GM19328 (cell line): ENCODE data around the gene ULK3.

Source experiments
- ATAC-seq: cut with Tn5 transposase; IDR thresholded peaks from one replicate; pipeline ENCODE4 v1.9.1; 2021; ENCODE audit warnings: mild to moderate bottlenecking, moderate library complexity; ENCODE audit not compliant: unreplicated experiment

Gene ULK3

DNA sequence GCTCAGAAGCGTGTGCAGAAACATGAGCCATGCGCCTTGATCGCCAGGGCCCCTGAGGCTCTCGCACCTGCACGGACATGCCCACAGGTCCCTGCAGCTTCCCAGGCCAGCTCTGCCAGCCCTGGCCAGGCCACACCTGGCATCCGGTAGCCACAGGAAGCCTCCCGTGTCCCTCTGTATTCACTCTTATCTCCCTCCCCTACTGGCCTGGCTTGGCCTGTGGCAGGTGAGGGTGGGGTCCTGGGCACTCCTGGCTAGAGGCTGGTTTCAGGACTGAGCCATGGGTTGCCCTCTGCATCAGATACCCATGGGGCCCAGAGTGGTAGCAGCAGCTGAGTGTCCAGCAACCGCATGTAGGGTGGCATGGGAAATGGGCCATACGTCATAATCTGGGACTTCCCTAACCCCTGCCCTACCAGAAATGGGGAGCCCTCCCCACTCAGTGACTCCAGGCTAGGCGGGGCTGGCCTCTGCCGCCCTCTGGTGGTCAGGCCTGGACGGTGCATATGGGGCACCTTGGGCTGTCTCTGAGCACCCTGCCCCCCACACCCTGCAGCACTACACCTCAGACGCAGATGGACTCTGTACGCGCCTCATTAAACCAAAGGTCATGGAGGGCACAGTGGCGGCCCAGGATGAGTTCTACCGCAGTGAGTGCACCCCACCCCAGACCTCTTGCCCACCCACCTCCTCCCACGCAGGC lies 42.9 kb downstream of the ULK3 start:
- ATAC-seq: no peak

DNA sequence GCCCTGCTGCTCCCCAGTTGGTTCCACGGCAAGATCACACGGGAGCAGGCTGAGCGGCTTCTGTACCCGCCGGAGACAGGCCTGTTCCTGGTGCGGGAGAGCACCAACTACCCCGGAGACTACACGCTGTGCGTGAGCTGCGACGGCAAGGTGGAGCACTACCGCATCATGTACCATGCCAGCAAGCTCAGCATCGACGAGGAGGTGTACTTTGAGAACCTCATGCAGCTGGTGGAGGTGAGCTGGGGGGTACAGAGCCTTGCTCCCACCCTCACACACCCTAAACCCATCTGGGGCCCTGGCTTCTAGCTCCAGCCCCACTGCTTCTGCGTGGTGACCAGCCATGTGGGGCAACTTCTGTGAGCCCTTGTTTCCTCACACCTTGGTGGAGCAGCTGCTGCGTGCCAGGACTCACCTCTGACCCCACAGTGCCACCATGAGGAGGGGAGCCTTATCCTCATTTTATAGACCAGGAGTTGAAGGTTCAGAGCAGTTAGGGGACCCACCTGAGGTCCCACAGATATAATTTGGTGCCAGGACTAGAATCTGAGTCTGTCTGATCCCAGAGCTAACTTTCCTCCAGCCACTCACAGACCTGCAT lies 43.6 kb downstream of the ULK3 start:
- no peak for ATAC-seq

DNA sequence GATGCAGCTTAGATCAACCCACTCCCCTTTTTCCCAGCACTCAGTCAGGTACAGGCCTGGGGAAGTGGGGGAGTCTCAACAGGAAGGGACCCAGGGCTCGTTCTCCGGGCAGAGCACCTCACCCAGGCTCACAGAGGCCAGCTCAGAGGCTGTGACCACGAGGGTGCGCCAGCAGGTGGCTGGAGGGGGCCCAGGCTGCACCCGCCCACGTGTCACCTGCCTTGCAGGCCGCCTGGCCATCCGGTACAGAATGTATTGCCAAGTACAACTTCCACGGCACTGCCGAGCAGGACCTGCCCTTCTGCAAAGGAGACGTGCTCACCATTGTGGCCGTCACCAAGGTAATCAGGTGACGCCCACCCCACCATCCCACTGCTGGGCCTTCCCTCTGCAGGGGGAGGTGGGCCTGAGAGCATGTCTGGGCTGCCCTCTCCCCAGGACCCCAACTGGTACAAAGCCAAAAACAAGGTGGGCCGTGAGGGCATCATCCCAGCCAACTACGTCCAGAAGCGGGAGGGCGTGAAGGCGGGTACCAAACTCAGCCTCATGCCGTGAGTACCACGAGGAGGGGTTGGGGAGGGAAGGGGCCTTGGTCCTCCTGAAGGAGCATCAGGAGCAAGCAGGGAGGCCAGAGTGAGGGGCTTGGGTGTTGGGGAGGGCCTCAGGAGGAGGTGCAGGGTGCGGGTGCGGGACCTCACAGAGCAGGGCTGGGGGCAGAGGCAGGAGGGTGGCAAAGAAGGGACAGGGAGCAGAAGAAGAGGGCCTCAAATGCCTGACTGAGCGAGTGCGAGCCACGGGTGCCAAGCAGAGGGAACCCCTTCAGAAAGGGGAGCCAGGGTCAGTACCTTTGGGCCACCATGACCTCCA lies 44.3 kb downstream of the ULK3 start:
- ATAC-seq: no peak

DNA sequence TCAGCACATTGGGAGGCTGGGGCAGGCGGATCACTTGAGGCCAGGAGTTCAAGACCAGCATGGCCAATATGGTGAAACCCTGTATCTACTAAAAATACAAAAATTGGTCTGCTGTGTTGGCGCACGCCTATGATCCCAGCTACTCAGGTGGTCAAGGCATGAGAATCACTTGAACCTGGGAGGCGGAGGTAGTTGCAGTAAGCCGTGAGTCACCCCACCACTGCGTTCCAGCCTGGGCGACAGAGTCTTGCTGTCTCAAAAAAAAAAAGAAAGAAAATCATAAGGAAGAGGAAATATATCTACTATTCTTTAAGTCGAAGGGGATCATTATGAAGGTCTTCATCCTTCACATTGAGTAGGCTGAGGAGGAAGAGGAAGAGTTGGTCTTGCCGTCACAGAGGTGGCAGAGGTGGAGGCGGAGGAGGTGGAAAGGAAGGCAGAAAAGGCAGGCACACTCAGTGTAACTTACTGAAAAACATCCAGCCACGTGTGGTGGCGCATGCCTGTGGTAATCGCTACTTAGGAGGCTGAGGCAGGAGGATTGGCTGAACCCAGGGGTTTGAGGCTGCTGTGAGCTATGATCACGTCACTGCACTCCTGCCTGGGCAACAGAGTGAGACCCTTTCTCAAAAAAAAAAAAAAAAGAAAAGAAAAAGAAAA lies 46.9 kb downstream of the ULK3 start:
- no peak for ATAC-seq

DNA sequence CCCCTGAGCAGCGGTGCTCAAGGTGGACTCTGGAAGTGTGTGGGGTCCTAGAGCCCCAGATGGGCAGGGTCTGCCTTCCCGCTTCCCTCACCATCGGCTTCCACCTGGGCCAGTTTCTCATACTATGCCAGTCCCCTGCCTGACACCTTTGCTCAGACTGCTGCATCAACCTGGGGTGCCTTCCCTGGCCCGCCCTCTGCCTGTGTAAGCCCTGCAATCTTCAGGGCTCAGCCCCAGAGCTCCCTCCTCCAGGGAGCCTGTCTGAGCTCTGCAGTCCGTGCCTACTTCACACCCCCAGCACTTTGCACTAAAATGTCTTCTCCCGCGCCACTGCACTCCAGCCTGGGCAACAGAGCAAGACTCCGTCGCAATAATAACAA lies 48.0 kb downstream of the ULK3 start:
- ATAC-seq: no peak

DNA sequence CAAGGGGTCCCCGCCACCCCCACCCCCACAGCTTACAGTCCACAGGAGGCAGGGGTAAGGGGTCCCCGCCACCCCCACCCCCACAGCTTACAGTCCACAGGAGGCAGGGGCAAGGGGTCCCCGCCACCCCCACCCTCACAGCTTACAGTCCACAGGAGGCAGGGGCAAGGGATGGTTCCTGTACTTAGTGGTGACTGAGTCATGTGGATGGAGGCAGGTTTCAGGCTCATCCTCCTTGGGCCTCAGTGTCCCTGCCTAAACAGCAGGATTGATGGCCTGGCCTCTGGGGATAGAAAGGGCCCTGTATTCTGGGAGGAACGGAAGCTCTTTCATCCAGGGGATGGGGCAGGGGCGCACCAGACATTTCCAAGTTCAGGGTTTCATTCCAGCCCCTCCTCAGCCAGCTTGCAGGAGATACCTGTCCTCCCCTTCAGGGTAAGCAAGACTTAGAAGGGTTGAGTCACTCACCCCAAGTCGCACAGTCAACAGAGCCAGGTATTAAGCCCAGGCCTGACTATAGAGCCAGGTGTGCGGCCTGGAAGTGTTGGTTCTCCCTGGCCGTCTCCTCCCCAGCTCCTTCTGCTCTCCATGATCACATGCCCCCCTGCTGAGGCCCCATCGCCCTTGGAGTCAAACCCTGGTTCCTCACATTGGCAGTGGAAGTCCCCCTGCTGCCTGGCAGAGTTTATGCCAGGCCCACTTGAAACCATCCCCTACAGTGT lies 48.5 kb downstream of the ULK3 start:
- no peak for ATAC-seq

DNA sequence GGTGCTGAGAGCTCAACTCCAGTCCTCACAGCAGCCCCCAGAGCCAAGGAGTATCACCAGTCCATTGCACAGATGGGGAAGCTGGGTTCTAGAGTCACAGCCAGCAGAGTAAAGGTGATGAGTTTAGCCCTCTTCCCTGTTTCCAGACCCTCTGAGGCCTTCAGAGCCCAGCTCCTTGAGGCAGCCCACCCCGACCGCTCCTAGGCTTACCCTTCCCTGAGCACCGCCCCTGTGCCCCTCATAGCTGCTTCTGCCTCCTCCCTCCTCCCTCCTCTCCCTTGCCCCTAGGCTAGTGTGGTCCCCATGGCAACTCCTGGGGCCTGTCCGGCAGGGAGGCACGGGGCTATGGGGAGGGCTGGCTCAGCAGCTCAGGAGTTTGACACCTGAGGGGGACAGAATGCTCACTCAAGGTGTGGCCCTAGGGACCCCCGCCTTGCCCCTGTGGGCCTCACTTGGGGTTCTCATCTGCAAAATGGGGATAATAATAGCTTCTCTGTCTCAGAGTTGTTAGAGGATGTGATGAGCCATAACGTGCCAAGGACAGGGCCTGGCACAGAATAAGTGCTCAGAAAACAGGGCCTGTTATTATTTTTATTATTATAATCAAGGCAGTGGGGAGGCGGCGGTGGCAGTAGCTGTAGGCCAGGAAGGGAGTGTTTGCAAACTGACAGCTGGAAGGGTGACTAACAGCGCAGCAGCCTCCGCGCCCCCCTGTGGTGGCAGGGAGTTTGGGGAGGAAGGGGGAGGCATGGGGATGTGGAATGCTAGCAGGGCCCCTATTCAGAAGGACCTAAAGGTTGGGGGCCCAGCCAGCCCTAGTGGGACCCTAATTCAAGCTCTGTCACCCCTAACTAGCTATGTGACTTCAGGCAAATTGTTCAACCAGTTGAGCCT lies 49.6 kb downstream of the ULK3 start:
- no peak for ATAC-seq

DNA sequence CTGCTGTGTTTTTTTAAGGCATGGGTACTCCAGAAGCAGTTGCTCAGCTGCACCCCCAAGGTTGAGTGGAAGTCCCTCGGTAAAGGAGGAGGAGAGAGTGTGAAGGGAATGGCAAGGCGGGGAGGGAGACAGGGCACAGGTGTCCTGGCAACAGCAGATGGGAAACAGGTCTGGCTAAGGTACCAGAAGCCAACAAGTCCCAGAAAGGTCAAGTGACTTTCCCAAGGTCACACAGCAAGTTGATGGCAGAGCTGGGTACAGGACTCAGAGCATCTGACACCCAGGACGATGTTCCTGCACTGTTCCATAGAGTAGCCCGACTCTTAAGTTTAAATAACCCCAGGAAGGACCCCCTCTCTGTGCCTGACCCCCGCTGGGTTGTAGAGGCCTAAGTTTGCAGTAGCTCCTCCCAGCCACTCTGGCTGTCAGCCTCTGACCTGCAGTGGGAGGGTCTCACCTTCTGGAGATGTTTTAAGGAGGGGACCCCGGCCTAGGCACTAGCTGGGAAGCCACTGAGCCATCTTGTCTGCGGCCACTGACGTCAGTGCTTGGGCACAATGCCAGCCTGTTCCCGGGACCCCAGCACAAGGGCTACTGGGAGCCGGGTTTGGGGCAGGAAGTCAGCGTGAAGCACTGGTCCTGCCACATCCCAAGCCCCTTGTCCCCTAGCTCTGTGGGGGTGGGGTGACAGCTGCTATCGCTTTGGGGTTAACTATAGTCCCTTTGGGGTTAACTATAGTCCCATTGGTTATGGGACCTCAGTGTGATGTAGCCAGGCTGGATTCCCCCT lies 50.5 kb downstream of the ULK3 start:
- no peak for ATAC-seq

DNA sequence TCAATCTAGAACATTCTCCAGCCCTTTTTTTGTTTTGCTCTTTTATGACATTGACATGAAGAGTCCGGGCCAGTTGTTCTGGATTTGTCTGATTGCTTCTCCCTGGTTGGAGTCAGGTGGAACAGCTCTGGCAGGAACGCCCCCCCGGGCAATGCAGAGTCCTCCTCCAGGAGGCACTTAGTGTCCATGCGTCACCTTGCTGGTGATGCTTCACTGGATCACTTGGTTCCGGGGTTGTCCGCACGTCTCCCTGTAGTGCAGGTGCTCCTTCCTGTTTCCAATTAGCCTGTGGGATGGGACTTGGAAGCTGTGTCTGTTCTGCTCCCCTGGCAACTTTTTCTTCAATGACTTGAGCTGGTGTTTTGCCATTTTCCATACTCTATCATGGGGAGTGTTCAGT lies 51.3 kb downstream of the ULK3 start:
- no peak for ATAC-seq

DNA sequence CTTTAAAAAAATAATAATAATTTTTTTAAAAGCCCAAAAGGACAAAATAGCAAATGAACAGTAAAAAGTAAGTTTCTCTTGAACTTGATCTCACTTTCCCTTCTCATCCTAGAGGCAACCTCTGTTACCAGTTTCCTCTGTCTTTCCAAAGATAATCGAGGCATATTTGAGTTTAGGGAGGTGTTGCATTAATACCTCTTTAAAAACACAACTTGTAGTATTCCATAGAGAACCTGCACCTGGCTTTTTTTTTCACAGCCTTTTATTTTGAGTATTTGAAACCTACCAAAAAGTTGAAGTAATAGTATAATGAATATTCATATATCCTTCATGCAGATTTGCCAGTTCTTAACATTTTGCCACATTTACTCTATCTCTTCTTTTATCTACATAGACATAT lies 51.9 kb downstream of the ULK3 start:
- no peak for ATAC-seq

DNA sequence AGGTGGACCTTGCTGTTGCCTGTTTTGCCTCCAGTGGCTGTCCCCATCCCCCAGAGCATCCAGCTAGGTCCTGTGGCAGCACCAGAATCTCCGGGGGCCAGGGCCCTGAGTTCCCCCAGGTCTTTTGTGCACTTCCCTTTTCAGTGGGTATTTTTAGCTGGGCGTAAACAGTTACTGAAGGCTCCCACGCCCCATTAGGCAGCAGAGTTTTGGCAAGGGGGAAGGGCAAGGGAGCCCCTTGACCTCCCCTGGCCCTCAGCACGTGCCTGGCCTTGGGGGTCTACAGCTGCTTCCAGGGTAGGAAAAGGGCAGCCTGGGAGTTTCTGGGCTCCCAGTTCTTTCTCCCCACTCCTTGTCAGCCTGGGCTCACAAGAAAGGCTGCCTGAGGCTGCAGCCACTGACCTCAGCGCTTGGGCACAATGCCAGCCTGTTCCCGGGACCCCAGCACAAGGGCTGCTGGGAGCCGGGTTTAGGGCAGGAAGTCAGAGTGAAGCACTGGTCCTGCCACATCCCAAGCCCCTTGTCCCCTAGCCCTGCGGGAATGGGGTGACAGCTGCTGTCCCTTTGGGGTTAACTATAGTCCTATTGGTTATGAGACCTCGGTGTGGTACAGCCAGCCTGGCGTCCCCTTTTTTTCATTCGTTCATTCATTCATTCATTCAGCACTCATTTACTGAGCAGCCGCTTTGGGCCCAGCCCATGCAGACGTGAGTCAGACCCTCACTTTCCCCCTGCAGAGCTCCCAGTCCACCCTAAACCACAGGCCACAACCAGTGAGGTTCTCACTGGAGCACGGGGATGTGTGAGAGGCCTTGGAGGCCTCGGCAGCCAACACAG lies 52.7 kb downstream of the ULK3 start:
- no peak for ATAC-seq

DNA sequence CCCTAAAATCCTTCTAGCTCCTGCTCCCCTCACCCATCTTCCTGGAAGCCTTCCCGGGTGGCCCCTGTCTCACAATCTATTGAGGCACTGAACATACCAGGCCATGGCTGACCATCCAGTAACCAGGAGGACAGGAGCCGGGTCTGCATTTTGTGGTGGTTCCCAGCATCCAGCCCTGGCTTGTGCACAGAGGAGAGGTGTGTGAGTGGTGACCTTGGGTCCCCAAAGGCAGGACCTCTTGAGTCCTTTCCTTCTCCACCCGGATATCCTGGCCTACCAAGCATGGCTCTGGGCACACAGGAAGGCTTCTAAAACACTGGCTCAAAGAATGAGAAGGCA lies 53.2 kb downstream of the ULK3 start:
- no peak for ATAC-seq

DNA sequence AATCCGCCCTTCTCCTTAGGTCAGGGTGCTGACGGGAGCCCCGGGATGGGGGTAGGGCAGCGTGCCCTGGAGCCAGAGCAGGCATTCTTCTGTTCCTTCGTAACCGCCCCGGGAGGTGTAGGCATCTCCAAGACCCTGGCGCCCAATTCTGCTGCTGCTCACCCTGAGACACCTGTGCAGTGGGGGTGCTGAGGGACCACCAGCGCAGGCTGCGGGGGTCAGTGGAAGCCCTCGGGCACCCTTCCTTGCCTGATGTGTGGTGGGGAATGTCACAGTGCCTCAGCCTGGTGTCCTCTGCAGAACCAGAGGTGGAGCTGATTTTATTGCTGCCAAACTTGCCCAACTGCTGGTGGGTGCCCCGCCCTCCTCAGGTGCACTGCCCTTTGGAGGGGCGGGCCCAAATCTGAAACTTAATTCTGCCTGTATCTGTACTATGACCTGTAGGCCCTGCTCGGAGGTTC lies 53.8 kb downstream of the ULK3 start:
- ATAC-seq: no peak

DNA sequence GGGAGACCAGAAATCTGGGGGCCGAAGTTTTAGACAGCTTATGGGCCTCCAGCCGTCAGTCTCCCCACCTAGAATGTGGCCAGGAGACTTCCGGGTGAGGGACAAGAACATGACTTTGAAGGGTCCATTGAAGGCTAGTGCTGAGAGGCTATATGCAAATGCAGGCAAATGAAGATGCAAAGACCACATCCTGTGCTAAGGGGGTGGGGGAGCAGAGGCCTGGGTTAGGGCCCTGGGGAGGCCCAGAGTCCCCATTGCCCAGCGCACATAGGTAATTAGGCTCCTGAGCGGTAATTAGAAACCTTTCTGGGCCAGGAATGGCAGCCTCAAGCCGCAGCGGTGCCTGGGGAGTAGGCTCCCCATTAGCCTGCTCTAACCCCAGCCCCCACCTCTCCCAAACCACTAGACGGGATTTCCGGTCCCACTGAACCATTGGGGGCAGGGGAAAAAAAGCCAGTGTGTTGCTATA lies 54.2 kb downstream of the ULK3 start:
- no peak for ATAC-seq

DNA sequence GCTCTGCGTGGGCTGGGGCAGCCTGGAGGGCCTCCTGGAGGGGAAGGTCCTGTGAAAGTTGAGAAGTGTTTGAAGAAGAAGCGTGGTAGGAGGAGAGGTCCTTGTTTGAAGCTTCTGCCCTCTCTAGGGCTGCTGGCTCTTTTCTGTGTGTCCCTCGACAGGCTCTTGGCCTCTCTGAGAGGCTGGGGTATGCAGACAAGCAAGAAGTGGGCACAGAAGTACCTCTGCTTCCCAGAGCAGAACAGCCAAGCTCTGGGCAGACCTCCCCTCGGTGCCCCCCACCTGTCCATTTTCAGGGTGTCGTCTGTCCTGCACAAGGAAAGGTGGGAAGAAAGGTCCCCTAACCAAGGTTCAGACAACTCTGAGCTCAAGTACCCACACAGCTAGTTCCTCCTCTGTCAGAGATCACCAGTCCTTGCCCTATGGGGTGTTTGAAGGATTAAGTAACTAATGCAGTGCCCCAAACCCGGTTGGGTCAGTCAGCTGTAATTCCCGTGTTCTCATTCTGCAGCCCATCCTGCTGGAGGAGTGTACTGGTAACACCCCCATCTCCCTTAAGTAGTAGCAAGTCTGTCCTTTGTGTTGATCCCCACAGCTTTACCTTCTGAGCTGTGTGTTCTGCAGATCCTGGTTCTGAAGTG lies 54.8 kb downstream of the ULK3 start:
- ATAC-seq: no peak

DNA sequence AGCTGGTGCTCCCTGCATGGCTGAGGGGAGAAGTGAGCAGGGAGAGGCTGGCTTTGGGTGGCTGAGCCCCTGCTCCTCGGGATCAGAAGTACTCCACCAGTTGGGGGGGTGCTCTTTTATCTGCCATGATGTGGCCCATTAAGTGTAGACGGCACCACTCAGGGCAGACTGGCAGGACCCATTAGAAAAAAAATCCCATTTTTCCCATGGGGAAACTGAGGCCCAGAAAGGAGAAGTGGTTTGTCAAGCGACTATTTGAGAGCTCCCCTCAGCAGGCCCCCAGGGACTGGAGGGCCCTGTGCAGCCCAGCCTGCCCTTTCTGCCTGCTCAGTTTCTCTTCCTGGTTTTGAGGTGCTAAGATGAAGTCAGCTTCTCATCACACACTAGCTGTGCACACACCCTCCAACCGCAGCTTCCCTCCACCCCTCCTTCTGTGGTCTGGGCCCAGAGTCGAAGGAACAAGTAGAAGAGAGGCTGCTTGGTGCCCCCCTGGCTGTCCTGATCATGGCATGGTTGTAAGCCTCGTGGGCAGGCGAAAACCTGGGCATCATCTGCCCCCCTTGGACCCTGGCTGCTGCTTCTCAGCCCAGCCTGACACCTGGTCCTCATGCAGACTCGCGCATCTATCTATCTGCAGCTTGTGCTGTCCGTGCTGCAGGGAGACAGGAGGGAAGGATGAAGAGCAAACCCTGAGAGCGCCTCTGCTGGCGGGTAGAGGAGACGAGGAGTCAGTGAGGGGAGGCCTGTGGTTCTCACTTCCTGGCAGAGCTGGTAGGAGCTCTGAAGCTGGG lies 55.5 kb downstream of the ULK3 start:
- peak; percentile 41 for ATAC-seq
